HepG2 (cell line): ENCODE data around the gene TMEM107. TPM values are rescaled to one million over a fixed set of nuclear protein-coding genes. Genes with fewer than 3 reads are reported as not detected.
A peak's percentile ranks its signal among the peaks of the same experiment; 100 is the strongest.

Experiments used
- ARNT ChIP-seq: fragments of 450-650 bp; IDR thresholded peaks from 2 replicates; pipeline ENCODE4 v1.6.1; 2017
- CBX1 ChIP-seq: IDR thresholded peaks from one replicate; pipeline ENCODE4 v1.6.1; 2016; ENCODE audit warnings: antibody characterized with exemption, low read depth
- CCDC6 ChIP-seq: sonication (generic); formaldehyde crosslinking; IDR thresholded peaks from 2 replicates; pipeline ENCODE4 v1.8.1; 2022; ENCODE audit warnings: mild to moderate bottlenecking, missing genetic modification reagents, moderate library complexity
- ESRRA ChIP-seq: sonication (generic); formaldehyde crosslinking; IDR thresholded peaks from 2 replicates; pipeline ENCODE4 v1.5.1; 2020; ENCODE audit warnings: mild to moderate bottlenecking, low read depth, missing genetic modification reagents
- HNRNPLL ChIP-seq: fragments of 200-400 bp; formaldehyde crosslinking; IDR thresholded peaks from 2 replicates; pipeline ENCODE4 v1.6.1; 2017; ENCODE audit warnings: mild to moderate bottlenecking, low read depth, low read length; ENCODE audit not compliant: poor library complexity, severe bottlenecking
- ISX ChIP-seq: sonication (generic); formaldehyde crosslinking; conservative IDR thresholded peaks from 2 replicates; pipeline ENCODE4 v1.5.0; 2020; ENCODE audit warnings: missing genetic modification reagents
- NFE2 ChIP-seq: sonication (generic); formaldehyde crosslinking; IDR thresholded peaks from 2 replicates; pipeline ENCODE4 v1.4.0; 2020; ENCODE audit warnings: missing genetic modification reagents
- PHB2 ChIP-seq: fragments of 450-650 bp; IDR thresholded peaks from 2 replicates; pipeline ENCODE4 v1.6.1; 2018; ENCODE audit not compliant: partially characterized antibody
- SAFB2 ChIP-seq: sonication (generic); formaldehyde crosslinking; IDR thresholded peaks from 2 replicates; pipeline ENCODE4 v1.5.1; 2020; ENCODE audit warnings: missing genetic modification reagents, low read depth, mild to moderate bottlenecking, borderline replicate concordance
- SETDB1 ChIP-seq: sonication (generic); formaldehyde crosslinking; IDR thresholded peaks from 2 replicates; pipeline ENCODE4 v1.5.1; 2020; ENCODE audit warnings: missing genetic modification reagents, mild to moderate bottlenecking, borderline replicate concordance
- TEAD3 ChIP-seq: optimal IDR thresholded peaks from 2 replicates; pipeline ENCODE3; 2016; ENCODE audit warnings: borderline replicate concordance
- TSC22D2 ChIP-seq: sonication (generic); formaldehyde crosslinking; IDR thresholded peaks from 2 replicates; pipeline ENCODE4 v1.5.1; 2020; ENCODE audit warnings: missing genetic modification reagents, mild to moderate bottlenecking, borderline replicate concordance
- ZNF343 ChIP-seq: sonication (generic); formaldehyde crosslinking; IDR thresholded peaks from 2 replicates; pipeline ENCODE4 v1.4.0; 2020; ENCODE audit warnings: mild to moderate bottlenecking, missing genetic modification reagents
- ZNF446 ChIP-seq: sonication (generic); formaldehyde crosslinking; IDR thresholded peaks from 2 replicates; pipeline ENCODE4 v1.5.0; 2020; ENCODE audit warnings: mild to moderate bottlenecking, missing genetic modification reagents
- ZNF572 ChIP-seq: sonication (generic); formaldehyde crosslinking; IDR thresholded peaks from 2 replicates; pipeline ENCODE4 v1.5.1; 2020; ENCODE audit warnings: mild to moderate bottlenecking, missing genetic modification reagents
- ZNF720 ChIP-seq: sonication (generic); formaldehyde crosslinking; IDR thresholded peaks from 2 replicates; pipeline ENCODE4 v1.4.0; 2020; ENCODE audit warnings: missing genetic modification reagents
- ZNF780A ChIP-seq: sonication (generic); formaldehyde crosslinking; IDR thresholded peaks from 2 replicates; pipeline ENCODE4 v1.8.0; 2022; ENCODE audit warnings: mild to moderate bottlenecking, missing genetic modification reagents, moderate library complexity
- ZNF839 ChIP-seq: sonication (generic); formaldehyde crosslinking; IDR thresholded peaks from 2 replicates; pipeline ENCODE4 v1.4.0; 2020; ENCODE audit warnings: missing genetic modification reagents, mild to moderate bottlenecking, borderline replicate concordance
- polyA plus RNA-seq, 8 experiments: library from polyadenylated mRNA; depleted of rRNA in 3 of 8; stranded (reverse) in 7 of 8; unstranded in 1 of 8; fragments of >200 nt; fragmentation: Illumina TruSeq in 4 of 8; extraction: Trizol in 4 of 8; gene quantifications; 2 replicates each; pipeline versions ENCODE4 v1.2.1 to v1.2.3, GENCODE V29; 2011 to 2016; ENCODE audit warnings: low read depth in 4 of 8, missing spikeins in 1 of 8, mixed read lengths in 1 of 8; ENCODE audit not compliant: insufficient read depth in 1 of 8
- total RNA-seq, 5 experiments: library from RNA; depleted of rRNA; stranded (reverse); fragments of >200 nt; fragmentation: Illumina TruSeq; extraction: Trizol; gene quantifications; 2 replicates each; pipeline ENCODE4 v1.2.3, GENCODE V29; 2016; ENCODE audit warnings: low read depth in 1 of 5
- TF ChIP-seq, protein P1 (sequence below): sonication (generic); formaldehyde crosslinking; IDR thresholded peaks from 2 replicates; pipeline ENCODE4 v1.5.1; 2020; ENCODE audit warnings: missing genetic modification reagents, mild to moderate bottlenecking, borderline replicate concordance
- TF ChIP-seq, protein P2 (sequence below): sonication (generic); formaldehyde crosslinking; IDR thresholded peaks from 2 replicates; pipeline ENCODE4 v1.4.0; 2020; ENCODE audit warnings: mild to moderate bottlenecking, missing genetic modification reagents, borderline replicate concordance
- TF ChIP-seq, protein P3 (sequence below): sonication (generic); formaldehyde crosslinking; conservative IDR thresholded peaks from 2 replicates; pipeline ENCODE4 v1.8.0; 2022; ENCODE audit warnings: low read depth, missing genetic modification reagents
- TF ChIP-seq, protein P4 (sequence below): IDR thresholded peaks from 2 replicates; pipeline ENCODE4 v1.6.1; 2016; ENCODE audit warnings: control low read depth

TMEM107 gene
- total and polyA plus RNA-seq, 2 of the 13 experiments (the other 11 are each of a cell fraction or from before 2014, with no cell fraction given) = 7.2 to 15.3 TPM

DNA sequence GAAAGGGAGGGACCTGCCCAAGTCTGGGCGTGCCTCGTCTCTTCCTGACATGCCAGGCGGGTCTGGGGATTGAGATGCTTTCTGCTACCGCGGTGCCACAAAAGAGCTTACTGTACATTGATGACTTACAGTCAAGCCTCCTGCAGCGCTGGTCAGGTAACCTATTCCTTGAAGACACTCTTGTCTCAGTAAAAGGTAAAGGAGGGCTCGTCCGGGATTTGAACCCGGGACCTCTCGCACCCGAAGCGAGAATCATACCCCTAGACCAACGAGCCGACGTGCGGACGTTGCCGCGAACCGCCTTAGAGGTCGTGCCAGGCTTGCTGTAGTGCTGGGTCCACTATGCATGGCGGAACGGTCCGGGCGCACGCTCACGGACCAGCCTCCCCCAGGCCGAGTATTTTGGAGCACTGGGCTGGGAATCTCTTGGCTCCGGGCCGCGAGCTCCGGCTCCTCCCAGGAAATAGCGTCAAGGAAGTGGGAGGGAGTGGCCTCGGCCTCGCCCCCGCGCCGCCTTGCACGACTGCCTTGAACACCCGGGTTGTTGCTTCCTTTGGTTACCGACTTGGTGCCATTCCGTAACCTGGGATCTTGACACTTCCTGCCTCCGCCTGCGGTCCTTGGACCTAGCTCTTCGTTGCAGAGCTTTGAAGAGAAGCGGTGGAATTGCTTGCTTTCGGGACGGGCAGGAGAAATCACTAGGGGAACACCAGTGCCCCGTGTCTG lies 46.6 kb upstream of the TMEM107 start (continued):
- TF ChIP-seq ISX (CRISPR knock-in tag) (no peak; the same call in 1 of the 2 replicates), PHB2 (no peak), ESRRA (CRISPR knock-in tag) (no peak), CCDC6 (CRISPR knock-in tag) (no peak; the same call in 1 of the 2 replicates), ZNF446 (CRISPR knock-in tag) (no peak; the same call in 1 of the 2 replicates), SETDB1 (no peak), ZNF572 (no peak), ZNF720 (CRISPR knock-in tag) (no peak), ZNF839 (CRISPR knock-in tag) (no peak; the same call in 1 of the 2 replicates), CBX1 (no peak), NFE2 (CRISPR knock-in tag) (0 out of 2 replicates have a peak, but pooled peaks have one; percentile 14), SAFB2 (no peak; the same call in 1 of the 2 replicates), ZNF780A (CRISPR knock-in tag) (peak; percentile 32; the same call in 1 of the 2 replicates), ARNT (no peak), HNRNPLL (peak; percentile 72), ZNF343 (CRISPR knock-in tag) (no peak; the same call in 1 of the 2 replicates), TSC22D2 (CRISPR knock-in tag) (no peak), TEAD3 (CRISPR knock-in tag) (peak; percentile 28)
- TF ChIP-seq, protein P1, sequence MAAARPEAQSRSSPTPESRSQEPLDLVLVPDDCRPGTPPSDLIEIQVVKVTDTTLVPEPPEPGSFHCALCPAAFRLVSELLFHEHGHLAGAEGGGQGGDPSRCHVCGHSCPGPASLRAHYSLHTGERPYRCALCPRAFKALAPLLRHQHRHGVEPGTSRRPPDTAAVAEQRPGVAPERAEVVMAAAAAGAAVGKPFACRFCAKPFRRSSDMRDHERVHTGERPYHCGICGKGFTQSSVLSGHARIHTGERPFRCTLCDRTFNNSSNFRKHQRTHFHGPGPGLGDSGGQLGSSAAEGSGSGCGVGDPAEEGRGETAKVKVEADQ (CRISPR knock-in tag) = no peak
- TF ChIP-seq, protein P2, sequence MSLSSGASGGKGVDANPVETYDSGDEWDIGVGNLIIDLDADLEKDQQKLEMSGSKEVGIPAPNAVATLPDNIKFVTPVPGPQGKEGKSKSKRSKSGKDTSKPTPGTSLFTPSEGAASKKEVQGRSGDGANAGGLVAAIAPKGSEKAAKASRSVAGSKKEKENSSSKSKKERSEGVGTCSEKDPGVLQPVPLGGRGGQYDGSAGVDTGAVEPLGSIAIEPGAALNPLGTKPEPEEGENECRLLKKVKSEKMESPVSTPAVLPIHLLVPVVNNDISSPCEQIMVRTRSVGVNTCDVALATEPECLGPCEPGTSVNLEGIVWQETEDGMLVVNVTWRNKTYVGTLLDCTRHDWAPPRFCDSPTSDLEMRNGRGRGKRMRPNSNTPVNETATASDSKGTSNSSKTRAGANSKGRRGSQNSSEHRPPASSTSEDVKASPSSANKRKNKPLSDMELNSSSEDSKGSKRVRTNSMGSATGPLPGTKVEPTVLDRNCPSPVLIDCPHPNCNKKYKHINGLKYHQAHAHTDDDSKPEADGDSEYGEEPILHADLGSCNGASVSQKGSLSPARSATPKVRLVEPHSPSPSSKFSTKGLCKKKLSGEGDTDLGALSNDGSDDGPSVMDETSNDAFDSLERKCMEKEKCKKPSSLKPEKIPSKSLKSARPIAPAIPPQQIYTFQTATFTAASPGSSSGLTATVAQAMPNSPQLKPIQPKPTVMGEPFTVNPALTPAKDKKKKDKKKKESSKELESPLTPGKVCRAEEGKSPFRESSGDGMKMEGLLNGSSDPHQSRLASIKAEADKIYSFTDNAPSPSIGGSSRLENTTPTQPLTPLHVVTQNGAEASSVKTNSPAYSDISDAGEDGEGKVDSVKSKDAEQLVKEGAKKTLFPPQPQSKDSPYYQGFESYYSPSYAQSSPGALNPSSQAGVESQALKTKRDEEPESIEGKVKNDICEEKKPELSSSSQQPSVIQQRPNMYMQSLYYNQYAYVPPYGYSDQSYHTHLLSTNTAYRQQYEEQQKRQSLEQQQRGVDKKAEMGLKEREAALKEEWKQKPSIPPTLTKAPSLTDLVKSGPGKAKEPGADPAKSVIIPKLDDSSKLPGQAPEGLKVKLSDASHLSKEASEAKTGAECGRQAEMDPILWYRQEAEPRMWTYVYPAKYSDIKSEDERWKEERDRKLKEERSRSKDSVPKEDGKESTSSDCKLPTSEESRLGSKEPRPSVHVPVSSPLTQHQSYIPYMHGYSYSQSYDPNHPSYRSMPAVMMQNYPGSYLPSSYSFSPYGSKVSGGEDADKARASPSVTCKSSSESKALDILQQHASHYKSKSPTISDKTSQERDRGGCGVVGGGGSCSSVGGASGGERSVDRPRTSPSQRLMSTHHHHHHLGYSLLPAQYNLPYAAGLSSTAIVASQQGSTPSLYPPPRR (CRISPR knock-in tag) = no peak; the same call in none of the 2 replicates
- TF ChIP-seq, protein P3, sequence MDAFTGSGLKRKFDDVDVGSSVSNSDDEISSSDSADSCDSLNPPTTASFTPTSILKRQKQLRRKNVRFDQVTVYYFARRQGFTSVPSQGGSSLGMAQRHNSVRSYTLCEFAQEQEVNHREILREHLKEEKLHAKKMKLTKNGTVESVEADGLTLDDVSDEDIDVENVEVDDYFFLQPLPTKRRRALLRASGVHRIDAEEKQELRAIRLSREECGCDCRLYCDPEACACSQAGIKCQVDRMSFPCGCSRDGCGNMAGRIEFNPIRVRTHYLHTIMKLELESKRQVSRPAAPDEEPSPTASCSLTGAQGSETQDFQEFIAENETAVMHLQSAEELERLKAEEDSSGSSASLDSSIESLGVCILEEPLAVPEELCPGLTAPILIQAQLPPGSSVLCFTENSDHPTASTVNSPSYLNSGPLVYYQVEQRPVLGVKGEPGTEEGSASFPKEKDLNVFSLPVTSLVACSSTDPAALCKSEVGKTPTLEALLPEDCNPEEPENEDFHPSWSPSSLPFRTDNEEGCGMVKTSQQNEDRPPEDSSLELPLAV (CRISPR knock-in tag) = no peak
- TF ChIP-seq, protein P4, sequence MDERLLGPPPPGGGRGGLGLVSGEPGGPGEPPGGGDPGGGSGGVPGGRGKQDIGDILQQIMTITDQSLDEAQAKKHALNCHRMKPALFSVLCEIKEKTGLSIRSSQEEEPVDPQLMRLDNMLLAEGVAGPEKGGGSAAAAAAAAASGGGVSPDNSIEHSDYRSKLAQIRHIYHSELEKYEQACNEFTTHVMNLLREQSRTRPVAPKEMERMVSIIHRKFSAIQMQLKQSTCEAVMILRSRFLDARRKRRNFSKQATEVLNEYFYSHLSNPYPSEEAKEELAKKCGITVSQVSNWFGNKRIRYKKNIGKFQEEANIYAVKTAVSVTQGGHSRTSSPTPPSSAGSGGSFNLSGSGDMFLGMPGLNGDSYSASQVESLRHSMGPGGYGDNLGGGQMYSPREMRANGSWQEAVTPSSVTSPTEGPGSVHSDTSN (CRISPR knock-in tag) = no peak
